ENCODE measurements around the gene MST1. TPM values are rescaled to one million over a fixed set of nuclear protein-coding genes. Genes with fewer than 3 reads are reported as not detected.

Gene MST1
- total RNA-seq, 4 donors from 2014 or later = 21.5 to 43.5 (median 40.7) TPM

GRCh38 chr3:49674497-49674983, 14.7 kb downstream of the MST1 start:
- peak in 1 of 2 donors; percentile 47 for DNase-seq
- intact Hi-C loops (cut with DNase I) = loop anchor here (5.0 kb wide), 1 partner anchor 137 kb away; no protein-coding TSS in a partner anchor

DNA sequence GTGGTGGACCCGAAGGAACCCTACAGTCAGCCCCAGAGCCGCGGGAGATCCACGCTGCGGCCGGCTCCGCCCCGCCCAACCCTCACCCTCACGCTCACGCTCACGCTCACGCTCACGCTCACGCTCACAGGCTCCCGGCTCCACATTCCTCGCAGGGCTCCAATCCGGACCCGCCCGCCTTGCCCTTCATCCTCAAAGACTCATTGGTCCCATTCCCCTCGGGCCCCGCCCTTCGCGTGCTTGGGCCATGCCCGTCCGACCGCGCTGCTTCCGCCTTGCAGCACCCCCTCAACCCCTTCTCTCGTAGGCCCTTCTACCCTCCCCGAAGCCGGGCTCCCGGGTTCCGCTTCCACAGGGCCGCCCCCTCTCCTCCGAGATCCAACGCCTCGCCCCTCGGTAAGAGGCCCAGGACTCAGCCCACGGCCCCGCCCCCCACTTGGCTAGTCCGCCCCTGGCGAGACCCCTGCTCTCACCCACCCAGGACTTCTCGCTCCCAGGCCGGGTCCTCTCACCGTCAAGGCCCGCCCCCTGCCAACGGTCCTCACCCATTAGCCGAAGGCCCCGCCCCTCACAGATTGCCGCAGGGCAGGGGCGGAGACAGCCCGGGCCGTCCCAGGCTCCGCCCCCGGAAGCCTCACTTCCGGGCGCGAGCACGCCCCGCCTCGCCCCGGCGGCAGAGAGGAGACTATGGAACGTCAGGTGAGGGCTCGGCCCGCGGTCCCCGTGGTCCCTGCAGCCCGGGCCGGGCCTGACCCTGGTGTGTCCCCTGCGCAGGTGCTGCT, 15.4 kb downstream of the MST1 start, which contains the start of gene APEH:
Gene APEH (plus strand): TSS at position 637 of the 782 bp plus-strand sequence. CDS start 51 bp downstream, at position 688.
- intact Hi-C loops (cut with DNase I) = loop anchor here (5.0 kb wide), 1 partner anchor 137 kb away; no protein-coding TSS in a partner anchor
- TF ChIP-seq, protein P1, sequence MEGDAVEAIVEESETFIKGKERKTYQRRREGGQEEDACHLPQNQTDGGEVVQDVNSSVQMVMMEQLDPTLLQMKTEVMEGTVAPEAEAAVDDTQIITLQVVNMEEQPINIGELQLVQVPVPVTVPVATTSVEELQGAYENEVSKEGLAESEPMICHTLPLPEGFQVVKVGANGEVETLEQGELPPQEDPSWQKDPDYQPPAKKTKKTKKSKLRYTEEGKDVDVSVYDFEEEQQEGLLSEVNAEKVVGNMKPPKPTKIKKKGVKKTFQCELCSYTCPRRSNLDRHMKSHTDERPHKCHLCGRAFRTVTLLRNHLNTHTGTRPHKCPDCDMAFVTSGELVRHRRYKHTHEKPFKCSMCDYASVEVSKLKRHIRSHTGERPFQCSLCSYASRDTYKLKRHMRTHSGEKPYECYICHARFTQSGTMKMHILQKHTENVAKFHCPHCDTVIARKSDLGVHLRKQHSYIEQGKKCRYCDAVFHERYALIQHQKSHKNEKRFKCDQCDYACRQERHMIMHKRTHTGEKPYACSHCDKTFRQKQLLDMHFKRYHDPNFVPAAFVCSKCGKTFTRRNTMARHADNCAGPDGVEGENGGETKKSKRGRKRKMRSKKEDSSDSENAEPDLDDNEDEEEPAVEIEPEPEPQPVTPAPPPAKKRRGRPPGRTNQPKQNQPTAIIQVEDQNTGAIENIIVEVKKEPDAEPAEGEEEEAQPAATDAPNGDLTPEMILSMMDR (IDR thresholded peaks at IDR 0.05) = no peak
- TF ChIP-seq POLR2A (IDR thresholded peaks at IDR 0.05) = peak; percentile 60 to 81

More at GRCh38 chr3:49674497-49674983, 14.7 kb downstream of the MST1 start:
- peaks cover 13 to 32% of the 10 kb centered on the region in 2 donors for H3K36me3 ChIP-seq
- no peaks in the 10 kb centered on the region for H3K9me3 ChIP-seq
- H3K27ac ChIP-seq = peak overlapping the region in 2 of 3 donors; percentile 92 to 93
- TF ChIP-seq POLR2A (IDR thresholded peaks at IDR 0.05) = no peak
- TF ChIP-seq, protein P1 (IDR thresholded peaks at IDR 0.05) = peak in 1 of 6 experiments; percentile 4
- H3K27me3 ChIP-seq = no peaks in the 10 kb centered on the region
- H3K4me3 ChIP-seq (replicated peaks in 1 of 3) = peak overlapping the region; percentile 85 to 93 (median 91)
- 2 to 5% methylated on average over 9 to 26 of the region's 34 CpGs for WGBS, 2 donors
- H3K4me1 ChIP-seq = peaks cover 14% of the 10 kb centered on the region in 2 donors

DNA sequence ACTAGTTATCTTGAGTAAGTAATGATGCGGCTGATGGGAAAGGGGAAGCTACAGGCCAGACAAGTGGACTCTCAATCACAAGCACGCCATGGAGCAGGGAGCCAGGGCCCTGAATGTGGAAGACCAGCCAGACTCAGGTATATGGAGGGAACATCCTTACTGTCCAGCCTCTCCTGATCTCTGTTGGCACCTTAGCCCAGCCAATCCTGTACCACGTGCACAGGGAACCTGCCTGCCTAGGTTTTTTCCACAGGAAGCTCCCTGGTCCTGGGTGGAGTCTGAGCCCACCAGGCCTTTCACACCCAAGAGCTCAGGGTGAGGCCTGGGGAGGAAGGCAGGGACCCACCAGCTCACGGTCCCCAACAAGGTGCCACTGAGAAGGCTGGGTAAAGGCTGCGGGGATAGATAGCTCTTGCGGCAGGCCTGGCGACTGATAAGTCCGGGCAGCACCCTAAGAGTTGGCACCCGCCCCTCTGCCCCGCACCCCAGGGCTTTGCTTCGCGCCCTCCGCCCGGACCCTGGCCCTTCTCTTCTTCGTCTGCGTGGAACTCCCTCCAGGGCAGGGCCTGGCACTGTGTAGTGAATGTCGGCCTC, 16.1 kb downstream of the MST1 start:
- intact Hi-C loops (cut with DNase I) = loop anchor here (5.0 kb wide), 1 partner anchor 136 kb away; no protein-coding TSS in a partner anchor
- 6 to 57% methylated on average over 3 to 7 of the region's 17 CpGs for WGBS, 2 donors
- H3K27ac ChIP-seq = peak overlapping the region; percentile 72 to 93 (median 92)

More for the DNA sequence above, 15.4 kb downstream of the MST1 start, which contains the start of gene APEH:
- peaks cover 7 to 26% of the 10 kb centered on the region in 2 donors for H3K36me3 ChIP-seq
- H3K4me1 ChIP-seq = peaks cover 14% of the 10 kb centered on the region in 2 donors
- WGBS, 2 donors = 1% methylated on average over 52 to 57 of the region's 71 CpGs
- H3K9me3 ChIP-seq = no peaks in the 10 kb centered on the region
- no peaks in the 10 kb centered on the region for H3K27me3 ChIP-seq
- peak within 1 kb of the TSS; percentile 72 to 93 (median 92) for H3K27ac ChIP-seq
- peak within 1 kb of the TSS; percentile 85 to 93 (median 91) for H3K4me3 ChIP-seq (replicated peaks in 1 of 3)
- DNase-seq = peak; percentile 99

DNA sequence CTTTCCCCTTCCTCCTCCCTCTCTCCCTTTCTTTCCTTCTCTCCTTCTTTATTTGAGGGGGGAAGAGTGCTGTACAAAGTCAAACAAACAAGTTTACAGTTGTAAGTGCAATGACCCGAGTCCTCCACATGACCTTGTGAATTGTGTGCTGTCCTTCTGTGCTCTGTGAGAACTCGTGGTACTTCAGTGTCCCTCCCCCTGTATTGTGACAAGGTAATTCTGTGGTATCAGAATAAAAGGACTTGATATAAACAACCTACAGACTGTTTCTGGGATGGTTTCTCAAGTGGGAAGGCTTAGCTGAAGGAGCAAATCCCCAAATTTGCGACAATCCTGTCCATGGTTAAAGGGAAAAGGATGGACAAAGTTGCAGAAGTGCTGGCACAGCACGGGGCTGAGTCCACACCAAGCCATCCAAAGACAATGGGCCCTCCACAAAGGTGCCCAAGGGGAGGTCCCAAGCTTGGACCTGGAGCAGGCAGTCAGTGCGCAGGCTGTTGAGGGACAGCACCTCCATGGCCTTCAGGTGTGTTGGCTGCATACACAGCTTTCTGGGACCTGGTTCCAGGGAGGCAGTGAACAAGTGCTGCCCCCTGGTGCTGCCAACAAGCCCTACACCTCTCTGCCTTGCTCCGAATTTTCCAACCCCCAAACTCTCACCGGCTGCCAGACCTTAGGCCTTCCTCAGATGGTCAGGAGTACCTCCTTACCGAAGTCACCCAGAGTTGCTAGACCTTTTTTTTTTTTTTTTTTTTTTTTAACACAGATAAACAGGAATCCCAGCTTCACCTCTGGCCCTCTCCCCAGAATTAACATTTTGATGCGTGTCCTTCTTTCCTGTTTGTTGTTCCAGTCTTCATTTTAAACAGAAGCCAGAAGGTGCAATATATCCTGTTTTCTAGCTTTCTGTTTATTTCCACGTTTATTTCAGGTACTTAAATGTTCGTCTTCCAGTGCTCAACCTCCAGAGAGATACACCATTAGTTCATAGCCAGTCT, 17.7 kb downstream of the MST1 start:
- TF ChIP-seq POLR2A (IDR thresholded peaks at IDR 0.05) = no peak
- TF ChIP-seq, protein P1 (IDR thresholded peaks at IDR 0.05) = peak; percentile 31 to 94 (median 86)
- WGBS, 2 donors = 33 to 35% methylated on average over 11 of the region's 11 CpGs
- no peaks in the 10 kb centered on the region for H3K9me3 ChIP-seq
- DNase-seq = peak; percentile 80 to 83
- no peaks in the 10 kb centered on the region for H3K27me3 ChIP-seq
- intact Hi-C loops (cut with DNase I) = loop anchor here (5.0 kb wide), 1 partner anchor 134 kb away; no protein-coding TSS in a partner anchor
- no peak overlapping the region for H3K4me3 ChIP-seq (replicated peaks in 1 of 3)
- no peak overlapping the region for H3K27ac ChIP-seq
- H3K4me1 ChIP-seq = peaks cover 14 to 17% of the 10 kb centered on the region in 2 donors
- H3K36me3 ChIP-seq = peaks cover 0 to 6% of the 10 kb centered on the region in 2 donors

More for the DNA sequence above, 16.1 kb downstream of the MST1 start:
- DNase-seq = peak in 1 of 2 donors; percentile 10
- H3K36me3 ChIP-seq = peaks cover 0 to 21% of the 10 kb centered on the region in 2 donors
- TF ChIP-seq, protein P1 (IDR thresholded peaks at IDR 0.05) = no peak
- no peak for TF ChIP-seq POLR2A (IDR thresholded peaks at IDR 0.05)
- H3K27me3 ChIP-seq = no peaks in the 10 kb centered on the region
- peaks cover 14 to 17% of the 10 kb centered on the region in 2 donors for H3K4me1 ChIP-seq
- H3K9me3 ChIP-seq = no peaks in the 10 kb centered on the region
- H3K4me3 ChIP-seq (replicated peaks in 1 of 3) = peak overlapping the region; percentile 22 to 93 (median 40)

All from thyroid gland (tissue), 4 donors.